Esophagus muscularis mucosa (tissue), 3 donors: ENCODE results near the gene TPK1.

Source experiments
- POLR2A ChIP-seq: fragments of 450-650 bp; IDR thresholded peaks from one replicate; pipeline ENCODE4 v1.6.1; 2017; ENCODE audit warnings: antibody characterized with exemption, moderate library complexity, mild to moderate bottlenecking, low read depth
- TF ChIP-seq, protein P1 (sequence below), 3 experiments: fragments of 200-600 bp in 2 of 3; fragments of 450-650 bp in 1 of 3; sonication (generic) in 2 of 3; IDR thresholded peaks; one replicate each; pipeline ENCODE4 v1.5.1; 2017 to 2019; ENCODE audit warnings: antibody characterized with exemption in 3 of 3, mild to moderate bottlenecking in 2 of 3, moderate library complexity in 1 of 3

DNA sequence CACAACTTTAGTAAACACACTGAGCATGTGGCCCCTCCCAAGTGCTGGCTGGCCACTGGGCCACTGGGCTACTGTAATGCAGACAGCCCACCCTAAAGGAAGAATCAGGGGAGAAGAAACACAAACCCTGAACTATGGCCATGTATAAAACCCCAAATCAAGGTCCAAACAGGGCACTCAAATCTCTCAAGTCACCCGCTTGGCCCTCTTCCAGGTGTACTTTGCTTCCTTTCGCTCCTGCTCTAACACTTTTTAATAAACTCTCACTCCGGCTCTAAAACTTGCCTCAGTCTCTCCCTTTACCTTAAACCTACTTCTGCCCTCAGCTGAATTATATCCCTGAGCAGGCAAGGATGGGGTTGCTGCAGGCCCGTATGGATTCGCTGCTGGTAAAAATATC, 72.6 kb downstream of the TPK1 start:
- TF ChIP-seq, protein P1, sequence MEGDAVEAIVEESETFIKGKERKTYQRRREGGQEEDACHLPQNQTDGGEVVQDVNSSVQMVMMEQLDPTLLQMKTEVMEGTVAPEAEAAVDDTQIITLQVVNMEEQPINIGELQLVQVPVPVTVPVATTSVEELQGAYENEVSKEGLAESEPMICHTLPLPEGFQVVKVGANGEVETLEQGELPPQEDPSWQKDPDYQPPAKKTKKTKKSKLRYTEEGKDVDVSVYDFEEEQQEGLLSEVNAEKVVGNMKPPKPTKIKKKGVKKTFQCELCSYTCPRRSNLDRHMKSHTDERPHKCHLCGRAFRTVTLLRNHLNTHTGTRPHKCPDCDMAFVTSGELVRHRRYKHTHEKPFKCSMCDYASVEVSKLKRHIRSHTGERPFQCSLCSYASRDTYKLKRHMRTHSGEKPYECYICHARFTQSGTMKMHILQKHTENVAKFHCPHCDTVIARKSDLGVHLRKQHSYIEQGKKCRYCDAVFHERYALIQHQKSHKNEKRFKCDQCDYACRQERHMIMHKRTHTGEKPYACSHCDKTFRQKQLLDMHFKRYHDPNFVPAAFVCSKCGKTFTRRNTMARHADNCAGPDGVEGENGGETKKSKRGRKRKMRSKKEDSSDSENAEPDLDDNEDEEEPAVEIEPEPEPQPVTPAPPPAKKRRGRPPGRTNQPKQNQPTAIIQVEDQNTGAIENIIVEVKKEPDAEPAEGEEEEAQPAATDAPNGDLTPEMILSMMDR (IDR thresholded peaks at IDR 0.05) = no peak
- TF ChIP-seq POLR2A = no peak
